ENCODE measurements around the gene LANCL2.

LANCL2 gene

GRCh38 chr7:55448526-55448925 lies 83.4 kb downstream of the LANCL2 start:
- H3K4me3 ChIP-seq, result no peak overlapping the region
- no peak overlapping the region for H3K27ac ChIP-seq
- DNase-seq (ENCODE audit: low spot score), result no peak

GRCh38 chr7:55449205-55449991 lies 84.3 kb downstream of the LANCL2 start:
- H3K4me3 ChIP-seq, result no peak overlapping the region
- TF ChIP-seq, protein P1, sequence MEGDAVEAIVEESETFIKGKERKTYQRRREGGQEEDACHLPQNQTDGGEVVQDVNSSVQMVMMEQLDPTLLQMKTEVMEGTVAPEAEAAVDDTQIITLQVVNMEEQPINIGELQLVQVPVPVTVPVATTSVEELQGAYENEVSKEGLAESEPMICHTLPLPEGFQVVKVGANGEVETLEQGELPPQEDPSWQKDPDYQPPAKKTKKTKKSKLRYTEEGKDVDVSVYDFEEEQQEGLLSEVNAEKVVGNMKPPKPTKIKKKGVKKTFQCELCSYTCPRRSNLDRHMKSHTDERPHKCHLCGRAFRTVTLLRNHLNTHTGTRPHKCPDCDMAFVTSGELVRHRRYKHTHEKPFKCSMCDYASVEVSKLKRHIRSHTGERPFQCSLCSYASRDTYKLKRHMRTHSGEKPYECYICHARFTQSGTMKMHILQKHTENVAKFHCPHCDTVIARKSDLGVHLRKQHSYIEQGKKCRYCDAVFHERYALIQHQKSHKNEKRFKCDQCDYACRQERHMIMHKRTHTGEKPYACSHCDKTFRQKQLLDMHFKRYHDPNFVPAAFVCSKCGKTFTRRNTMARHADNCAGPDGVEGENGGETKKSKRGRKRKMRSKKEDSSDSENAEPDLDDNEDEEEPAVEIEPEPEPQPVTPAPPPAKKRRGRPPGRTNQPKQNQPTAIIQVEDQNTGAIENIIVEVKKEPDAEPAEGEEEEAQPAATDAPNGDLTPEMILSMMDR (IDR thresholded peaks at IDR 0.05), result no peak
- no peak overlapping the region for H3K27ac ChIP-seq
- DNase-seq (ENCODE audit: low spot score), result no peak

More at GRCh38 chr7:55448526-55448925, 83.4 kb downstream of the LANCL2 start:
- TF ChIP-seq, protein P1 (IDR thresholded peaks at IDR 0.05), result no peak

GRCh38 chr7:55449992-55450535 lies 84.9 kb downstream of the LANCL2 start:
- Histone ChIP-seq H3K27ac (no peak overlapping the region), H3K4me3 (no peak overlapping the region)
- DNase-seq (ENCODE audit: low spot score), result no peak
- TF ChIP-seq, protein P1 (IDR thresholded peaks at IDR 0.05), result no peak

- TF ChIP-seq, protein P1 (IDR thresholded peaks at IDR 0.05), result no peak
These were observed 87.8 kb downstream of the LANCL2 start for GRCh38 chr7:55452971-55453370.

DNA sequence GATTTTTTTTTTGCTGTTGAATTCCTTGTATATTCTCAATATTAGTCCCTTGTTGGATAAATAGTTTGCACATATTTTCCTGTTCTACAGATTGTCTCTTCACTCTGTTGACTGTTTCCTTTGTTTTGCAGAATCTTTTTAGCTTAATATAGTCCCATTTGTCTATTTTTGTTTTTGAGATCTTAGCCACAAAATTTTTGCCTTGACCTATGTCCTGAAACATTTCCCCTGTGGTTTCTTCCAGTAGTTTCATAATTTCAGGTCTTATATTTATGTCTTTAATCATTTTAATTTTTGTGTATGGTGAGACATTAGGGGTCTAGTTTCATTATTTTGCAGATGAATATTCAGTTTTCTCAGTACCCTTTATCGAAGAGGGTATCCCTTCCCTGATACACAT lies 92.7 kb downstream of the LANCL2 start:
- DNase-seq (ENCODE audit: low spot score), result no peak
- Histone ChIP-seq H3K27ac (no peak overlapping the region), H3K4me3 (no peak overlapping the region)
- TF ChIP-seq, protein P1 (IDR thresholded peaks at IDR 0.05), result no peak

More at GRCh38 chr7:55452971-55453370, 87.8 kb downstream of the LANCL2 start:
- DNase-seq (ENCODE audit: low spot score), result no peak
- Histone ChIP-seq H3K4me3 (no peak overlapping the region), H3K27ac (no peak overlapping the region)

DNA sequence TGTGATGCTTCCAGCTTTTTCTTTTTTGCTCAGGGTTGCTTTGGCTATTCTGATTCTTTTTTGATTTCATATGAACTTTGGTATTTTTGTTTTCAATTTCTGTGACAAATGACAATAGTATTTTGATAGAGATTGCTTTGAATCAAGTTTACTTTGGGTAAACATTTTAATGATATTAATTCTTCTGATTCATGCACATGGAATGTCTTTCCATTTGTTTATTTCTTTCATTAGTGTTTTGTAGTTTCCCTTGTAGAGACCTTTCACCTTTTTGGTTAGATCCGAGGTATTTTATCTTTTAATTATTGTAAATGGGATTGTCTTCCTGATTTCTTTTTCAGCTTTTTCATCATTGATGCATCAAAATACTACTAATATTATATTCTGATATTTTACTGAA lies 93.2 kb downstream of the LANCL2 start:
- Histone ChIP-seq H3K4me3 (no peak overlapping the region), H3K27ac (no peak overlapping the region)
- DNase-seq (ENCODE audit: low spot score), result no peak
- TF ChIP-seq, protein P1 (IDR thresholded peaks at IDR 0.05), result no peak

Data from coronary artery (tissue), 2 donors.